Measurements from ENCODE around the gene SGPP2. TPM values are rescaled to one million over a fixed set of nuclear protein-coding genes. Genes with fewer than 3 reads are reported as not detected.

SGPP2 gene
- total and polyA plus RNA-seq, 10 donors = 0.13 to 3.1 (median 1.9) TPM

DNA sequence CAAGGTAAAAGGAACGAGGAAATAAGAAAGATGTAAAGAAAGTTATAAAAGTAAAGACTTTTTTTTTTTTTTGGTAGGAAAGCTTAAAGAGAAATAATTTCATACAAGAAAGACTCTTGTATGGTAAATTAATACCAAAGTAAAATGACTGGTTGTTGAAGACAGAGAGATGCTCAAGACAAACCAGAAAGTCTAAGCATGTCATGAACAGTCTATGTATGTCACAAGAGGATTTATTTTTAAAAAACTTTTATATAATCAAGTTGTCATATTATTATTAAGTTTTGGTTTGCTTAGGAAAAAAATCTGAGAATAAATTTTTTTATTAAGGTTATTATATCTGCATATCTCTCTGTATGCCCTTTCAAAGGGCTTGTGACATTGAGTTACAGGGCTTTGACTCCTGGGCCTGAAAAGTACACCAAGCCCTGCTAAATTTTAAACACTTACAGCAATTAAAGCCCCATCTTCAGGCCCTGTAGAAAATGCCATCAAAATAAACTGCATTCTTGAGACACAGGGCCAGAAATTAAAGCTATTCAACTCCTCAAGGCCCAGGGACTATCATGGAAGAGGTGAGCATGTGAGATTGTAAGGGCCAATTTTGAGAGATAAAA is 10.9 kb upstream of the SGPP2 start:
- intact Hi-C loops (cut with DNase I; ENCODE audit: low total_unique reads) = no loop called here
- 70 to 83% (median 80%) methylated on average over 1 of the region's 1 CpG for WGBS, 5 donors

DNA sequence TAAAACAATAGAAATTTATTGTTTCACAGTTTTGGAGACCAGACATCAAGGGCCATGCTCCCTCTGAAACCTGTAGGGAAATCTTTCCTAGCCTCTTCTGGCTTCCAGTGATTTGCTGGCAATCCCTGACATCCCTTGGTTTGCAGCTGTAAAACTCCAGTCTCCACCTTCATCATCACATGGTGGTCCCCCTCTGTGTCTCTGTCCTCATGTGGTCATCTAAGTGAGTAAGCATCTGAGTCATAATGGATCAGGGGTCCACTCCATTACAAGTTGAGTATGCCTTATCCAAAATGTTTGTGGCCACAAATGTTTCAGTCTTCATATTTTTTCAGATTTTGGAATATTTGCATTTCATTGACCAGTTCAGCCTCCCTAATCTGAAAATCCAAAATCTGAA is 5.6 kb upstream of the SGPP2 start:
- Histone ChIP-seq H3K4me1 (peaks cover 0 to 7% (median 5%) of the 10 kb centered on the region in 6 donors), H3K36me3 (no peaks in the 10 kb centered on the region), H3K4me3 (no peak overlapping the region), H3K27me3 (replicated peaks in 1 of 7) (peaks cover 0 to 25% (median 9%) of the 10 kb centered on the region in 7 donors), H3K9me3 (peaks cover 0 to 27% (median 10%) of the 10 kb centered on the region in 8 donors), H3K27ac (no peak overlapping the region)
- no peak for DNase-seq
- intact Hi-C loops (cut with DNase I; ENCODE audit: low total_unique reads) = no loop called here
- TF ChIP-seq, protein P1, sequence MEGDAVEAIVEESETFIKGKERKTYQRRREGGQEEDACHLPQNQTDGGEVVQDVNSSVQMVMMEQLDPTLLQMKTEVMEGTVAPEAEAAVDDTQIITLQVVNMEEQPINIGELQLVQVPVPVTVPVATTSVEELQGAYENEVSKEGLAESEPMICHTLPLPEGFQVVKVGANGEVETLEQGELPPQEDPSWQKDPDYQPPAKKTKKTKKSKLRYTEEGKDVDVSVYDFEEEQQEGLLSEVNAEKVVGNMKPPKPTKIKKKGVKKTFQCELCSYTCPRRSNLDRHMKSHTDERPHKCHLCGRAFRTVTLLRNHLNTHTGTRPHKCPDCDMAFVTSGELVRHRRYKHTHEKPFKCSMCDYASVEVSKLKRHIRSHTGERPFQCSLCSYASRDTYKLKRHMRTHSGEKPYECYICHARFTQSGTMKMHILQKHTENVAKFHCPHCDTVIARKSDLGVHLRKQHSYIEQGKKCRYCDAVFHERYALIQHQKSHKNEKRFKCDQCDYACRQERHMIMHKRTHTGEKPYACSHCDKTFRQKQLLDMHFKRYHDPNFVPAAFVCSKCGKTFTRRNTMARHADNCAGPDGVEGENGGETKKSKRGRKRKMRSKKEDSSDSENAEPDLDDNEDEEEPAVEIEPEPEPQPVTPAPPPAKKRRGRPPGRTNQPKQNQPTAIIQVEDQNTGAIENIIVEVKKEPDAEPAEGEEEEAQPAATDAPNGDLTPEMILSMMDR (IDR thresholded peaks at IDR 0.05 in 8 of 11, conservative IDR thresholded peaks at IDR 0.05 in 3 of 11) = no peak
- no peak for TF ChIP-seq POLR2A (IDR thresholded peaks at IDR 0.05)

More for the DNA sequence above, 10.9 kb upstream of the SGPP2 start:
- Histone ChIP-seq H3K27ac (no peak overlapping the region), H3K27me3 (replicated peaks in 1 of 7) (no peaks in the 10 kb centered on the region), H3K9me3 (peaks cover 0 to 46% (median 23%) of the 10 kb centered on the region in 8 donors), H3K4me1 (no peaks in the 10 kb centered on the region), H3K36me3 (no peaks in the 10 kb centered on the region), H3K4me3 (no peak overlapping the region)
- TF ChIP-seq POLR2AphosphoS5 (IDR thresholded peaks at IDR 0.05) (no peak), POLR2A (IDR thresholded peaks at IDR 0.05) (no peak)
- TF ChIP-seq, protein P1 (IDR thresholded peaks at IDR 0.05 in 8 of 11, conservative IDR thresholded peaks at IDR 0.05 in 3 of 11) = no peak
- DNase-seq = no peak

DNA sequence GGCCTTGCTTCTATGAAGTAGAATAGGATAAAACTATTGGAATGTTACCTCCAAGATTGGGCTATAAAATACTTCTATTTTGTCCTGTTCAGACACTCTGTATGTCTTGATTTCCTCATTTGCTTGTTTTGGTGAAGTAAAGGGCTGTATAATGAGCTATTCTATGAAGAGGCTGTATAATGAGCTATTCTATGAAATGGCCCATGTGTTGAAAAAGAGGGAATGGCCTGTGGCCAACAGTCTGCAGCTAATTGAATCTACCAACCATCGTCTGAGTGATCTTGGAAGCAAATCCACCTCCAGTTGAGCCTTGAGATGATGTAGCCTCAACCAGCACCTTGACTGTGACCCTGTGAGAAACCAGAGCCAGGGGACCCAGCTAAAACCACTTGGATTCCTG is 3.8 kb upstream of the SGPP2 start:
- no peak for TF ChIP-seq POLR2A (IDR thresholded peaks at IDR 0.05)
- TF ChIP-seq, protein P1 (IDR thresholded peaks at IDR 0.05 in 8 of 11, conservative IDR thresholded peaks at IDR 0.05 in 3 of 11) = no peak
- intact Hi-C loops (cut with DNase I; ENCODE audit: low total_unique reads) = no loop called here
- Histone ChIP-seq H3K27ac (no peak overlapping the region), H3K4me3 (no peak overlapping the region), H3K27me3 (replicated peaks in 1 of 7) (peaks cover 0 to 43% (median 26%) of the 10 kb centered on the region in 7 donors), H3K9me3 (peaks cover 0 to 11% (median 0%) of the 10 kb centered on the region in 8 donors), H3K4me1 (peaks cover 0 to 23% (median 18%) of the 10 kb centered on the region in 6 donors), H3K36me3 (no peaks in the 10 kb centered on the region)
- 63 to 89% (median 73%) methylated on average over 1 of the region's 1 CpG for WGBS, 5 donors
- DNase-seq = no peak

DNA sequence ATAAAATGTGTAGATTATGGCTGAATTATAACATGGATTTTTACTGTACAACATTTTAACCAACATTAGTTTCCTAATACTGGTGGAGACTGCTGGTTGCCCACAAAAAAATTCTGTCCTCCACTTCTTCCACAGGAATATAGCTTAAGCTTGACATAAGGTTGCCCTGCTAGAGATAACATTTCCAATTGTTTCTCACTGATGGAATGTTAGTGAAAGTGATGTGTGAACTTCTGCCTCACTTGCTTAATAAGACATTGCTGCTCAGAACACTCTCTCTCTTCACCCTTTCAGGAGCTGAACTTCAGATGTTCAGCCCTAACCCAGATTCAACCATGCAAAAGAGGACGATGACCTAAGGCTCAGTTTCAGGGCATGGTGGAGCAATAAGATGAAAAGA is 2.7 kb upstream of the SGPP2 start:
- no peaks in the 10 kb centered on the region for H3K36me3 ChIP-seq
- no peak for DNase-seq
- H3K27me3 ChIP-seq (replicated peaks in 1 of 7) = peaks cover 0 to 54% (median 27%) of the 10 kb centered on the region in 7 donors
- intact Hi-C loops (cut with DNase I; ENCODE audit: low total_unique reads) = no loop called here
- no peak overlapping the region for H3K4me3 ChIP-seq
- peaks cover 0 to 26% (median 19%) of the 10 kb centered on the region in 6 donors for H3K4me1 ChIP-seq
- H3K9me3 ChIP-seq = peaks cover 0 to under 1% (median 0%) of the 10 kb centered on the region in 8 donors
- TF ChIP-seq POLR2AphosphoS5 (IDR thresholded peaks at IDR 0.05) = no peak
- TF ChIP-seq POLR2A (IDR thresholded peaks at IDR 0.05) = no peak
- TF ChIP-seq, protein P1 (IDR thresholded peaks at IDR 0.05 in 8 of 11, conservative IDR thresholded peaks at IDR 0.05 in 3 of 11) = no peak
- WGBS, 5 donors = 68 to 92% (median 84%) methylated on average over 1 of the region's 1 CpG
- no peak overlapping the region for H3K27ac ChIP-seq
